NT2/D1 (cell line): ENCODE data around the gene CNTN5.

Experiments used
- SUZ12 ChIP-seq: IDR thresholded peaks from 2 replicates; pipeline ENCODE4 v1.6.1; 2011; ENCODE audit not compliant: insufficient read length, insufficient read depth; ENCODE audit errors: extremely low read depth
- ZNF274 ChIP-seq: IDR thresholded peaks from 2 replicates; pipeline ENCODE4 v1.6.1; 2011; ENCODE audit warnings: mild to moderate bottlenecking, low read depth, low read length

GRCh38 chr11:99170591-99170990 is 149.8 kb downstream of the CNTN5 start:
- TF ChIP-seq ZNF274 (no peak), SUZ12 (no peak)
